Mesendoderm (in vitro differentiated cells): Measurements from ENCODE around the gene NPW.

Experiments
- DNase-seq: peaks from one replicate; pipeline ENCODE4 v3.0.0; 2013
- H2AK5ac ChIP-seq: 2 replicates; pipeline ENCODE4 v1.6.1; 2013; ENCODE audit warnings: low read length, inconsistent platforms
- H2BK120ac ChIP-seq: 2 replicates; pipeline ENCODE4 v1.6.1; 2013; ENCODE audit warnings: low read depth, mild to moderate bottlenecking, low read length, moderate library complexity, mixed read lengths
- H2BK15ac ChIP-seq: replicated peaks from 2 replicates; pipeline ENCODE4 v1.6.1; 2013; ENCODE audit warnings: low read depth, mild to moderate bottlenecking, moderate library complexity
- H2BK5ac ChIP-seq: 2 replicates; pipeline ENCODE4 v1.6.1; 2013; ENCODE audit warnings: low read length, inconsistent platforms
- H3K18ac ChIP-seq: 2 replicates; pipeline ENCODE4 v1.6.1; 2013; ENCODE audit warnings: mild to moderate bottlenecking, low read length, mixed read lengths
- H3K23ac ChIP-seq: one replicate; pipeline ENCODE4 v1.6.1; 2013; ENCODE audit warnings: low read length
- H3K27ac ChIP-seq: 2 replicates; pipeline ENCODE4 v1.5.1; 2013; ENCODE audit warnings: low read depth, mild to moderate bottlenecking, inconsistent platforms, low read length, moderate library complexity
- H3K27me3 ChIP-seq: 2 replicates; pipeline ENCODE4 v1.6.1; 2013; ENCODE audit warnings: low read length, control low read depth, mild to moderate bottlenecking, inconsistent platforms; ENCODE audit not compliant: insufficient read depth, poor library complexity
- H3K36me3 ChIP-seq: 2 replicates; pipeline ENCODE4 v1.6.1; 2013; ENCODE audit warnings: low read length, inconsistent platforms; ENCODE audit not compliant: control insufficient read depth, insufficient read depth
- H3K4ac ChIP-seq: one replicate; pipeline ENCODE4 v1.6.1; 2013; ENCODE audit warnings: low read depth, mild to moderate bottlenecking, low read length, moderate library complexity
- H3K4me1 ChIP-seq: 2 replicates; pipeline ENCODE4 v1.6.1; 2013; ENCODE audit warnings: low read depth, low read length, inconsistent platforms; ENCODE audit not compliant: control insufficient read depth
- H3K4me2 ChIP-seq: 2 replicates; pipeline ENCODE4 v1.6.1; 2013; ENCODE audit warnings: low read length
- H3K4me3 ChIP-seq: 2 replicates; pipeline ENCODE4 v1.5.1; 2013; ENCODE audit warnings: mild to moderate bottlenecking, low read length
- H3K56ac ChIP-seq: one replicate; pipeline ENCODE4 v1.6.1; 2013; ENCODE audit warnings: low read length
- H3K79me1 ChIP-seq: 2 replicates; pipeline ENCODE4 v1.6.1; 2013; ENCODE audit warnings: low read length, inconsistent platforms
- H3K79me2 ChIP-seq: 2 replicates; pipeline ENCODE4 v1.6.1; 2013; ENCODE audit warnings: mild to moderate bottlenecking, low read length; ENCODE audit not compliant: control insufficient read depth, insufficient read depth
- H3K9ac ChIP-seq: 2 replicates; pipeline ENCODE4 v1.6.1; 2013; ENCODE audit warnings: low read length, inconsistent platforms
- H4K5ac ChIP-seq: one replicate; pipeline ENCODE4 v1.6.1; 2013; ENCODE audit warnings: low read length
- H4K8ac ChIP-seq: one replicate; pipeline ENCODE4 v1.6.1; 2013; ENCODE audit warnings: low read depth, mild to moderate bottlenecking, control low read depth, low read length, moderate library complexity
- WGBS: extraction: QIAGEN DNeasy Blood & Tissue Kit; methylation state at CpG from one replicate; pipeline ENCODE4 v1.1.7; 2013; ENCODE audit warnings: low lambda C conversion rate, missing lambda C conversion rate; ENCODE audit not compliant: insufficient coverage; ENCODE audit errors: extremely low coverage; 5-methylcytosine and 5-hydroxymethylcytosine counted together

NPW gene

DNA sequence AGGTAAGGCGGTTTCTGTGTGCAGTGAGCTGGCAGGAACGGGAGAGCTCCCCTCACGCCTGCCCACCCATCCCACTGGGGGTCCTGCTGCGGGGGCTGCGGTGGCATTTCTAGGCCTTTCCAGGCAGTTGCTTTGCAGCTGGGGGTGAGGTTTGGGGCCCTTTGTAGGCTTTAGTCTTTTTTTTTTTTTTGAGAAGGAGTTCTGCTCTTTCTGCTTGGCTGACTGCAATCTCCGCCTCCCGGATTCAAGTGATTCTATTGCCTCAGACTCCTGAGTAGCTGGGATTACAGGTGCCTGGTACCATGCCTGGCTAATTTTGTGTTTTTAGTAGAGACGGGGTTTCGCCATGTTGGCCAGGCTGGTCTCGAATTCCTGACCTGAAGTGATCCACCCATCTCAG is 39.3 kb downstream of the NPW start:
- no peaks in the 10 kb centered on the region for H3K79me1 ChIP-seq
- no peak overlapping the region for H3K27ac ChIP-seq
- H3K4me1 ChIP-seq: no peaks in the 10 kb centered on the region
- H2BK5ac ChIP-seq: no peak overlapping the region
- no peaks in the 10 kb centered on the region for H3K36me3 ChIP-seq
- no peak overlapping the region for H2AK5ac ChIP-seq
- H3K27me3 ChIP-seq: no peaks in the 10 kb centered on the region
- no peak overlapping the region for H3K9ac ChIP-seq
- H2BK120ac ChIP-seq: no peak overlapping the region
- H3K23ac ChIP-seq: no peak overlapping the region
- H4K5ac ChIP-seq: no peak overlapping the region
- H3K4me3 ChIP-seq: no peak overlapping the region
- no CpG with 5 or more reads among the region's 10 CpGs for WGBS
- no peaks in the 10 kb centered on the region for H3K79me2 ChIP-seq
- H3K4ac ChIP-seq: no peak overlapping the region
- no peak overlapping the region for H3K56ac ChIP-seq
- H3K18ac ChIP-seq: no peak overlapping the region
- no peak overlapping the region for H2BK15ac ChIP-seq
- no peak overlapping the region for H3K4me2 ChIP-seq
- no peak for DNase-seq
- H4K8ac ChIP-seq: no peak overlapping the region

GRCh38 chr16:2060346-2060745 is 40.8 kb downstream of the NPW start:
- H3K27ac ChIP-seq: no peak overlapping the region
- H2BK120ac ChIP-seq: no peak overlapping the region
- no peak overlapping the region for H3K56ac ChIP-seq
- H3K4me1 ChIP-seq: no peaks in the 10 kb centered on the region
- H3K4me2 ChIP-seq: no peak overlapping the region
- H3K23ac ChIP-seq: no peak overlapping the region
- H3K79me1 ChIP-seq: no peaks in the 10 kb centered on the region
- H2BK5ac ChIP-seq: no peak overlapping the region
- H3K4ac ChIP-seq: no peak overlapping the region
- no CpG with 5 or more reads among the region's 17 CpGs for WGBS
- no peak overlapping the region for H3K9ac ChIP-seq
- H4K5ac ChIP-seq: no peak overlapping the region
- H3K18ac ChIP-seq: no peak overlapping the region
- H3K27me3 ChIP-seq: no peaks in the 10 kb centered on the region
- H4K8ac ChIP-seq: no peak overlapping the region
- H3K4me3 ChIP-seq: no peak overlapping the region
- no peaks in the 10 kb centered on the region for H3K79me2 ChIP-seq
- no peak overlapping the region for H2AK5ac ChIP-seq
- no peaks in the 10 kb centered on the region for H3K36me3 ChIP-seq
- no peak for DNase-seq
- no peak overlapping the region for H2BK15ac ChIP-seq

DNA sequence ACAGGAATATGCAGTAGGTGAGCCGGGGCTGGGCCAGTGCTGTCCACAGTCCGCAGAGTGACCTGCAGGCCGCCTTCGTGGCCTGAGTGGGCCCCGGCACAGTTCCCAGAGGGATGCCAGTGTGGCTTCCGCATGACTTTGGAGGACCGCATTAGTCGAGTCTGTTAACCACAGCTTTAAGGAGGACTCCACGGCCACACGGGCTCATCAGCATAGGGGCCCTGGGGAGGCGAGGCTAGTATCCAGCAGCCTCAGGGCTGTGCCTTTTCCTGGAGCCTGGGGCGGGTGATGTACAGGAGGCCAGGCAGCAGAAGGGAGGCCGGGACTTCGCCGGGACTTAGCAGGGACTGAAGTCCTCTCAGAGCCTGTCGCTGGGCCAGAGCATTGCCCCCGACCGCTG is 41.4 kb downstream of the NPW start:
- Histone ChIP-seq H3K79me2 (no peaks in the 10 kb centered on the region), H3K23ac (no peak overlapping the region), H3K4me3 (no peak overlapping the region), H3K18ac (no peak overlapping the region), H3K4me1 (no peaks in the 10 kb centered on the region), H3K27me3 (no peaks in the 10 kb centered on the region), H2BK120ac (no peak overlapping the region), H3K27ac (no peak overlapping the region), H3K4me2 (no peak overlapping the region), H4K8ac (no peak overlapping the region), H3K36me3 (no peaks in the 10 kb centered on the region), H3K4ac (no peak overlapping the region), H3K79me1 (no peaks in the 10 kb centered on the region), H4K5ac (no peak overlapping the region), H3K56ac (no peak overlapping the region), H2AK5ac (no peak overlapping the region), H2BK15ac (no peak overlapping the region), H2BK5ac (no peak overlapping the region), H3K9ac (no peak overlapping the region)
- DNase-seq: no peak
- WGBS: no CpG with 5 or more reads among the region's 18 CpGs

DNA sequence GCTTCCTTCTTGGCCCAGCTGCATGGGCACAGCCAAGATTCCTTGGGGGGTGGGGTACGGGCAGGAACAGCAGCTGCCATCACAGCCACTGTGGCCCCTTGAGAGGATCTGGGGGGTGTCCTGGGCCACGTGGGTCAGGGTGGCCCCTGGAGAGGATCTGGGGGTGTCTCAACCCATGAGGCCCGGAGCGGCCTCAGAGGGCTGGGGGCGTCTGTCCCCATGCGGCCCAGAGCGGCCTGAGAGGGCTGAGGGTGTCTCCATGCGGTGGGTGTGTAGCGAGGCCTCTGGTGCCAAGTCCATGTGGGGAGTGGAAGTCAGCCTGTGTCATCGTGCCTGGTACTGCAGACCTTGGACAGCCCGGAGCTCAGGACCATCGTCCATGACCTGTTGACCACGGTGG is 41.9 kb downstream of the NPW start:
- H2BK120ac ChIP-seq: no peak overlapping the region
- H3K56ac ChIP-seq: no peak overlapping the region
- H3K27me3 ChIP-seq: no peaks in the 10 kb centered on the region
- no peak overlapping the region for H3K9ac ChIP-seq
- no peak overlapping the region for H3K18ac ChIP-seq
- H3K4me3 ChIP-seq: no peak overlapping the region
- no peak overlapping the region for H3K4me2 ChIP-seq
- no peak for DNase-seq
- H2BK5ac ChIP-seq: no peak overlapping the region
- H3K36me3 ChIP-seq: no peaks in the 10 kb centered on the region
- H4K5ac ChIP-seq: no peak overlapping the region
- no CpG with 5 or more reads among the region's 13 CpGs for WGBS
- H3K4me1 ChIP-seq: no peaks in the 10 kb centered on the region
- H3K23ac ChIP-seq: no peak overlapping the region
- no peak overlapping the region for H2AK5ac ChIP-seq
- no peaks in the 10 kb centered on the region for H3K79me2 ChIP-seq
- H3K79me1 ChIP-seq: no peaks in the 10 kb centered on the region
- H3K27ac ChIP-seq: no peak overlapping the region
- H2BK15ac ChIP-seq: no peak overlapping the region
- no peak overlapping the region for H3K4ac ChIP-seq
- H4K8ac ChIP-seq: no peak overlapping the region

GRCh38 chr16:2062801-2063200 is 43.2 kb downstream of the NPW start:
- Histone ChIP-seq H3K27me3 (no peaks in the 10 kb centered on the region), H4K8ac (no peak overlapping the region), H2BK5ac (no peak overlapping the region), H3K56ac (no peak overlapping the region), H2AK5ac (no peak overlapping the region), H3K18ac (no peak overlapping the region), H3K9ac (no peak overlapping the region), H3K36me3 (no peaks in the 10 kb centered on the region), H3K23ac (no peak overlapping the region), H2BK120ac (no peak overlapping the region), H3K4me1 (no peaks in the 10 kb centered on the region), H3K79me1 (no peaks in the 10 kb centered on the region), H3K4me2 (no peak overlapping the region), H3K4me3 (no peak overlapping the region), H4K5ac (no peak overlapping the region), H3K79me2 (no peaks in the 10 kb centered on the region), H3K4ac (no peak overlapping the region), H2BK15ac (no peak overlapping the region), H3K27ac (no peak overlapping the region)
- no peak for DNase-seq
- no CpG with 5 or more reads among the region's 28 CpGs for WGBS

- Histone ChIP-seq H3K56ac (no peak overlapping the region), H3K9ac (no peak overlapping the region), H2BK15ac (no peak overlapping the region), H3K4ac (no peak overlapping the region), H2BK120ac (no peak overlapping the region), H3K27ac (no peak overlapping the region), H4K8ac (no peak overlapping the region), H4K5ac (no peak overlapping the region), H2BK5ac (no peak overlapping the region), H3K4me1 (no peaks in the 10 kb centered on the region), H3K18ac (no peak overlapping the region), H3K79me2 (no peaks in the 10 kb centered on the region), H3K23ac (no peak overlapping the region), H3K79me1 (no peaks in the 10 kb centered on the region), H3K4me2 (no peak overlapping the region), H3K27me3 (no peaks in the 10 kb centered on the region), H2AK5ac (no peak overlapping the region), H3K36me3 (no peaks in the 10 kb centered on the region), H3K4me3 (no peak overlapping the region)
- no peak for DNase-seq
- no CpG with 5 or more reads among the region's 25 CpGs for WGBS
These were observed 44.3 kb downstream of the NPW start for GRCh38 chr16:2063861-2064260.
